Trophoblast cell (in vitro differentiated cells and primary cell): ENCODE results near the gene CCNB1.
"Not testable (repeated sequence)": the region's sequence is repeated elsewhere in the genome, so short reads cannot be mapped to it uniquely, and the experiment has no call there.

Experiments used
- DNase-seq, 2 donors: peaks; one replicate each; pipeline ENCODE4 v3.0.0-alpha.2; 2016
- H2AFZ ChIP-seq: 2 replicates; pipeline ENCODE4 v1.6.1; 2013; ENCODE audit warnings: low read length, moderate library complexity, mild to moderate bottlenecking; ENCODE audit not compliant: insufficient read depth, poor library complexity
- H2AK5ac ChIP-seq: 2 replicates; pipeline ENCODE4 v1.6.1; 2013; ENCODE audit warnings: mild to moderate bottlenecking, low read length
- H2BK120ac ChIP-seq: 2 replicates; pipeline ENCODE4 v1.6.1; 2013; ENCODE audit warnings: low read length, mild to moderate bottlenecking, moderate library complexity; ENCODE audit not compliant: insufficient read depth, poor library complexity
- H2BK12ac ChIP-seq: 2 replicates; pipeline ENCODE4 v1.6.1; 2013; ENCODE audit warnings: mild to moderate bottlenecking, low read length, moderate library complexity
- H2BK5ac ChIP-seq: 2 replicates; pipeline ENCODE4 v1.6.1; 2013; ENCODE audit warnings: low read length, low read depth, moderate library complexity, mild to moderate bottlenecking; ENCODE audit not compliant: poor library complexity
- H3K14ac ChIP-seq: 2 replicates; pipeline ENCODE4 v1.6.1; 2013; ENCODE audit warnings: mild to moderate bottlenecking, low read length
- H3K18ac ChIP-seq: 2 replicates; pipeline ENCODE4 v1.6.1; 2013; ENCODE audit warnings: mild to moderate bottlenecking, low read length
- H3K23ac ChIP-seq: 2 replicates; pipeline ENCODE4 v1.6.1; 2013; ENCODE audit warnings: low read length
- H3K27ac ChIP-seq: 2 replicates; pipeline ENCODE4 v1.5.1; 2013; ENCODE audit warnings: low read depth, mild to moderate bottlenecking, inconsistent platforms, low read length, moderate library complexity
- H3K27me3 ChIP-seq: 2 replicates; pipeline ENCODE4 v1.6.1; 2013; ENCODE audit warnings: inconsistent platforms, mild to moderate bottlenecking, low read length, moderate library complexity; ENCODE audit not compliant: insufficient read depth
- H3K36me3 ChIP-seq, 2 experiments: 1 replicate in 1 of 2; 2 replicates in 1 of 2; pipeline ENCODE4 v1.6.1; 2013; ENCODE audit warnings: low read length in 2 of 2, mild to moderate bottlenecking in 2 of 2, moderate library complexity in 1 of 2; ENCODE audit not compliant: insufficient read depth in 2 of 2, control insufficient read depth in 1 of 2
- H3K4ac ChIP-seq: 2 replicates; pipeline ENCODE4 v1.6.1; 2013; ENCODE audit warnings: low read depth, mild to moderate bottlenecking, low read length, moderate library complexity
- H3K4me1 ChIP-seq, 2 experiments: 1 replicate in 1 of 2; 2 replicates in 1 of 2; pipeline ENCODE4 v1.6.1; 2013; ENCODE audit warnings: low read length in 2 of 2, mild to moderate bottlenecking in 2 of 2, moderate library complexity in 1 of 2; ENCODE audit not compliant: insufficient read depth in 2 of 2, control insufficient read depth in 1 of 2
- H3K4me2 ChIP-seq: 2 replicates; pipeline ENCODE4 v1.6.1; 2013; ENCODE audit warnings: inconsistent platforms, mild to moderate bottlenecking, low read length, moderate library complexity
- H3K4me3 ChIP-seq: 2 replicates; pipeline ENCODE4 v1.5.1; 2013; ENCODE audit warnings: mild to moderate bottlenecking, low read depth, low read length, inconsistent platforms
- H3K79me1 ChIP-seq: one replicate; pipeline ENCODE4 v1.6.1; 2013; ENCODE audit warnings: low read length
- H3K79me2 ChIP-seq: 2 replicates; pipeline ENCODE4 v1.6.1; 2013; ENCODE audit warnings: low read length, mild to moderate bottlenecking; ENCODE audit not compliant: control insufficient read depth, insufficient read depth, poor library complexity
- H3K9ac ChIP-seq: 2 replicates; pipeline ENCODE4 v1.6.1; 2013; ENCODE audit warnings: mild to moderate bottlenecking, low read length
- H3K9me3 ChIP-seq: 2 replicates; pipeline ENCODE4 v1.6.1; 2013; ENCODE audit warnings: low read depth, mild to moderate bottlenecking, control low read depth, inconsistent platforms, low read length; ENCODE audit not compliant: insufficient read depth
- H4K12ac ChIP-seq: 2 replicates; pipeline ENCODE4 v1.6.1; 2013; ENCODE audit warnings: low read depth, mild to moderate bottlenecking, low read length, moderate library complexity
- H4K8ac ChIP-seq: 2 replicates; pipeline ENCODE4 v1.6.1; 2013; ENCODE audit warnings: low read depth, mild to moderate bottlenecking, low read length, moderate library complexity
- H4K91ac ChIP-seq: one replicate; pipeline ENCODE4 v1.6.1; 2013; ENCODE audit warnings: low read depth, mild to moderate bottlenecking, low read length, moderate library complexity
- WGBS: extraction: QIAGEN DNeasy Blood & Tissue Kit; methylation state at CpG from one replicate; pipeline ENCODE4 v1.1.7; 2013; ENCODE audit warnings: missing lambda C conversion rate; ENCODE audit not compliant: insufficient read length, insufficient coverage; ENCODE audit errors: extremely low coverage; 5-methylcytosine and 5-hydroxymethylcytosine counted together

The CCNB1 gene

GRCh38 chr5:69170495-69170894 lies 3.5 kb downstream of the CCNB1 start:
- H3K18ac ChIP-seq = no peak overlapping the region

GRCh38 chr5:69170969-69171368 lies 4.0 kb downstream of the CCNB1 start:
- H2AK5ac ChIP-seq = no peak overlapping the region
- no peak overlapping the region for H4K8ac ChIP-seq
- peaks cover 5% of the 10 kb centered on the region in 2 experiments for H3K4me1 ChIP-seq
- H4K12ac ChIP-seq = no peak overlapping the region
- peaks cover 10% of the 10 kb centered on the region for H3K79me2 ChIP-seq
- H4K91ac ChIP-seq = no peak overlapping the region
- no peak overlapping the region for H3K4me2 ChIP-seq
- WGBS = no CpG with 5 or more reads among the region's 3 CpGs
- no peak for DNase-seq
- no peak overlapping the region for H2BK5ac ChIP-seq
- H2AFZ ChIP-seq = no peak overlapping the region
- H3K27ac ChIP-seq = no peak overlapping the region
- no peak overlapping the region for H2BK120ac ChIP-seq
- peaks cover 28 to 46% of the 10 kb centered on the region in 2 experiments for H3K36me3 ChIP-seq
- H3K14ac ChIP-seq = no peak overlapping the region
- H3K9ac ChIP-seq = no peak overlapping the region
- H3K4ac ChIP-seq = no peak overlapping the region
- no peaks in the 10 kb centered on the region for H3K9me3 ChIP-seq
- H3K27me3 ChIP-seq = no peaks in the 10 kb centered on the region
- no peak overlapping the region for H3K18ac ChIP-seq
- H3K79me1 ChIP-seq = peaks cover 7% of the 10 kb centered on the region
- H3K23ac ChIP-seq = no peak overlapping the region
- H3K4me3 ChIP-seq = no peak overlapping the region
- no peak overlapping the region for H2BK12ac ChIP-seq

More at GRCh38 chr5:69170495-69170894, 3.5 kb downstream of the CCNB1 start:
- Histone ChIP-seq H4K91ac (no peak overlapping the region), H3K27me3 (no peaks in the 10 kb centered on the region), H3K36me3 (peaks cover 25 to 42% of the 10 kb centered on the region in 2 experiments), H3K4me3 (no peak overlapping the region), H3K9ac (no peak overlapping the region), H3K9me3 (no peaks in the 10 kb centered on the region), H2AFZ (no peak overlapping the region), H2BK12ac (no peak overlapping the region), H3K79me2 (peaks cover 10% of the 10 kb centered on the region), H2AK5ac (no peak overlapping the region), H4K12ac (no peak overlapping the region), H3K27ac (no peak overlapping the region), H3K4me2 (no peak overlapping the region), H3K4me1 (peaks cover 5% of the 10 kb centered on the region in 2 experiments), H3K23ac (no peak overlapping the region), H3K4ac (no peak overlapping the region), H2BK5ac (no peak overlapping the region), H4K8ac (no peak overlapping the region), H3K14ac (no peak overlapping the region), H2BK120ac (no peak overlapping the region), H3K79me1 (peaks cover 7% of the 10 kb centered on the region)
- WGBS = no CpG with 5 or more reads among the region's 1 CpG
- no peak for DNase-seq

GRCh38 chr5:69181659-69182293 lies 14.8 kb downstream of the CCNB1 start:
- no CpG with 5 or more reads among the region's 15 CpGs for WGBS
- H3K9ac ChIP-seq, H3K4ac ChIP-seq, DNase-seq, H3K14ac ChIP-seq, H4K12ac ChIP-seq, H2BK120ac ChIP-seq, H3K23ac ChIP-seq, H4K91ac ChIP-seq, H3K4me3 ChIP-seq, H2AFZ ChIP-seq, H2BK5ac ChIP-seq, H3K4me2 ChIP-seq, H3K79me2 ChIP-seq, H3K9me3 ChIP-seq, H3K18ac ChIP-seq, H2BK12ac ChIP-seq, H3K4me1 ChIP-seq, H3K27ac ChIP-seq, H3K36me3 ChIP-seq, H2AK5ac ChIP-seq, H3K27me3 ChIP-seq, H4K8ac ChIP-seq, H3K79me1 ChIP-seq: not testable (repeated sequence)

DNA sequence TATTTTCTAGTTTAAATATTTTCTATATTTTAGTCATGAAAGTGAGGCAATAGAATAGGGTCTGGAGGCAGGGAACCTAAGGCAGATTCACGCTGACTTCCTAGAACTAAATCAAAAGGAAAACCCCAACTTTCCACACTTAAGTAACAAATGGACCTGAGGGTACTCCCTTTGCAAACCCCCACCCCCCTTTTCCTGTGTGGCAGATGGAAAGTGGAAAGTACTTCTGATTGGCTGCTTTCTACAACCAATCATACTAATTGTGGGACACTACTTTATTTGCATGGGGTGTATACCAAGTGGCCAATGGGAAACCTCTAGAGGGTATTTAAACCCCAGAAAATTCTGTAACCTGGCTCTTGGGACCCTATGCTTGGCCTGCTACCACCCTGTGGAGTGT lies 17.7 kb downstream of the CCNB1 start:
- no peak overlapping the region for H3K27ac ChIP-seq
- H3K4me3 ChIP-seq = no peak overlapping the region
- no peaks in the 10 kb centered on the region for H3K36me3 ChIP-seq
- no peak overlapping the region for H3K4me2 ChIP-seq
- no peak overlapping the region for H3K4ac ChIP-seq
- no peak overlapping the region for H4K8ac ChIP-seq
- no peak overlapping the region for H2BK120ac ChIP-seq
- H2BK5ac ChIP-seq = no peak overlapping the region
- H2AK5ac ChIP-seq = no peak overlapping the region
- WGBS = no CpG with 5 or more reads among the region's 1 CpG
- peaks cover 2% of the 10 kb centered on the region for H3K9me3 ChIP-seq
- H4K12ac ChIP-seq = no peak overlapping the region
- H2BK12ac ChIP-seq = no peak overlapping the region
- DNase-seq = no peak
- H3K23ac ChIP-seq = no peak overlapping the region
- peaks cover 7% of the 10 kb centered on the region for H3K79me1 ChIP-seq
- no peak overlapping the region for H3K14ac ChIP-seq
- H2AFZ ChIP-seq = no peak overlapping the region
- no peaks in the 10 kb centered on the region for H3K27me3 ChIP-seq
- no peak overlapping the region for H4K91ac ChIP-seq
- H3K9ac ChIP-seq = no peak overlapping the region
- H3K4me1 ChIP-seq = peaks cover 2 to 6% of the 10 kb centered on the region in 2 experiments
- H3K18ac ChIP-seq = no peak overlapping the region
- peaks cover 6% of the 10 kb centered on the region for H3K79me2 ChIP-seq
